ENCODE measurements around the gene STAT3. TPM values are rescaled to one million over a fixed set of nuclear protein-coding genes. Genes with fewer than 3 reads are reported as not detected.
"Not testable (repeated sequence)": the region's sequence is repeated elsewhere in the genome, so short reads cannot be mapped to it uniquely, and the experiment has no call there.

Gene STAT3
- total and polyA plus RNA-seq, 7 donors, result 43.8 to 230 (median 129) TPM

- H3K9me3 ChIP-seq; H3K36me3 ChIP-seq; H3K4me3 ChIP-seq; H3K27me3 ChIP-seq; intact Hi-C loops (cut with DNase I); DNase-seq: not testable (repeated sequence)
- Histone ChIP-seq H3K27ac (peak overlapping the region in 2 of 4 donors; percentile 0 to 27), H3K4me1 (peaks cover 0 to 66% (median 63%) of the 10 kb centered on the region in 4 donors)
- WGBS, 2 donors, result 86 to 87% methylated on average over 13 of the region's 13 CpGs
Observed at GRCh38 chr17:42366176-42367023, 21.8 kb downstream of the STAT3 start.

- intact Hi-C loops (cut with DNase I), result no loop called here
- Histone ChIP-seq H3K4me3 (no peak overlapping the region), H3K9me3 (no peaks in the 10 kb centered on the region), H3K4me1 (peaks cover 0 to 77% (median 72%) of the 10 kb centered on the region in 4 donors), H3K36me3 (no peaks in the 10 kb centered on the region), H3K27ac (peak overlapping the region in 1 of 4 donors; percentile 68), H3K27me3 (no peaks in the 10 kb centered on the region)
- no peak for DNase-seq
- TF ChIP-seq EP300 (IDR thresholded peaks at IDR 0.05), result no peak
- WGBS, 2 donors, result 88 to 94% methylated on average over 9 of the region's 9 CpGs
Observed at GRCh38 chr17:42365136-42365535, 23.1 kb downstream of the STAT3 start.

GRCh38 chr17:42363767-42364585, 24.3 kb downstream of the STAT3 start:
- WGBS, 2 donors, result 69 to 88% methylated on average over 7 of the region's 7 CpGs
- Histone ChIP-seq H3K27ac (peak overlapping the region in 3 of 4 donors; percentile 40 to 68 (median 43)), H3K27me3 (no peaks in the 10 kb centered on the region), H3K4me1 (peaks cover 0 to 80% (median 73%) of the 10 kb centered on the region in 4 donors), H3K4me3 (no peak overlapping the region), H3K9me3 (no peaks in the 10 kb centered on the region), H3K36me3 (no peaks in the 10 kb centered on the region)
- no peak for TF ChIP-seq POLR2AphosphoS5 (IDR thresholded peaks at IDR 0.05)
- no peak for TF ChIP-seq CTCF (IDR thresholded peaks at IDR 0.05)
- no peak for TF ChIP-seq EP300 (IDR thresholded peaks at IDR 0.05)
- TF ChIP-seq POLR2A (IDR thresholded peaks at IDR 0.05), result no peak
- intact Hi-C loops (cut with DNase I), result no loop called here
- DNase-seq, result no peak

GRCh38 chr17:42363231-42363630, 25.0 kb downstream of the STAT3 start:
- intact Hi-C loops (cut with DNase I), result no loop called here
- Histone ChIP-seq H3K4me3 (no peak overlapping the region), H3K27ac (peak overlapping the region in 2 of 4 donors; percentile 40 to 68), H3K9me3 (no peaks in the 10 kb centered on the region), H3K27me3 (no peaks in the 10 kb centered on the region), H3K4me1 (peaks cover 0 to 88% (median 77%) of the 10 kb centered on the region in 4 donors), H3K36me3 (no peaks in the 10 kb centered on the region)
- 83 to 91% methylated on average over 1 of the region's 1 CpG for WGBS, 2 donors
- no peak for TF ChIP-seq CTCF (IDR thresholded peaks at IDR 0.05)
- TF ChIP-seq POLR2AphosphoS5 (IDR thresholded peaks at IDR 0.05), result no peak
- TF ChIP-seq POLR2A (IDR thresholded peaks at IDR 0.05), result no peak
- TF ChIP-seq EP300 (IDR thresholded peaks at IDR 0.05), result no peak
- DNase-seq, result no peak

- 90 to 91% methylated on average over 7 of the region's 7 CpGs for WGBS, 2 donors
- H3K4me1 ChIP-seq, result peaks cover 0 to 87% (median 74%) of the 10 kb centered on the region in 4 donors
Observed at GRCh38 chr17:42362245-42362961, 25.8 kb downstream of the STAT3 start.

More at GRCh38 chr17:42362245-42362961, 25.8 kb downstream of the STAT3 start:
- Histone ChIP-seq H3K9me3 (no peaks in the 10 kb centered on the region), H3K27me3 (no peaks in the 10 kb centered on the region), H3K4me3 (no peak overlapping the region), H3K36me3 (no peaks in the 10 kb centered on the region), H3K27ac (peak overlapping the region in 1 of 4 donors; percentile 68)
- no peak for TF ChIP-seq CTCF (IDR thresholded peaks at IDR 0.05)
- intact Hi-C loops (cut with DNase I), result no loop called here
- no peak for DNase-seq

All from sigmoid colon (tissue), 7 donors.